Keratinocyte (primary cell): ENCODE data around the gene RIOK1.

ENCODE experiments used
- EZH2 ChIP-seq: IDR thresholded peaks from one replicate; pipeline ENCODE4 v1.6.1; 2012; ENCODE audit warnings: inconsistent platforms, mild to moderate bottlenecking, low read length, moderate library complexity
- TF ChIP-seq, protein P1 (sequence below), 3 experiments: IDR thresholded peaks in 1 of 3; conservative IDR thresholded peaks in 1 of 3; optimal IDR thresholded peaks in 1 of 3; 2 replicates in 2 of 3; 3 replicates in 1 of 3; pipeline versions ENCODE3 to v1.5.1; 2011; ENCODE audit warnings: low read length in 3 of 3, mild to moderate bottlenecking in 3 of 3, moderate library complexity in 2 of 3, control low read depth in 1 of 3, inconsistent platforms in 1 of 3; ENCODE audit not compliant: insufficient read depth in 2 of 3; ENCODE audit errors: extremely low read depth in 1 of 3

DNA sequence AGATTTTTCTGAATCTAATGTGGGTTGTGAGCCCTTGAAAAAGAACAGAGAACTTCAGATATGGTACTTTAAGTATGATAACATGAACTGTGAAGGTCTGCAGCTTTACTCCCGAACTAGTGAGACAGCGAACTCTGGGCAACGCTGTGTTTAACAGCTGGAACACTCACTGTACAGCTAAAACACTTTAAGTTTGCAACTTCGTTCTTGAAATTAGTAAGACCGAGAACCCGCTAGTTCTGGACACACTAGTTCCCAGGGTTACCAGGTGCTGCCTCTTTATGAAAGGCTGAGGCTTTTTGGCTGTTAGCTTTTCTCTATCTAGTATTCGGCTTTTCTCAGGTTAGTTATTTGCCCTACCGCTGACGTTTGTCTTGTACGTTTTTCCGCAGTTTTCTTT lies 52.9 kb downstream of the RIOK1 start:
- TF ChIP-seq EZH2, result no peak
- TF ChIP-seq, protein P1, sequence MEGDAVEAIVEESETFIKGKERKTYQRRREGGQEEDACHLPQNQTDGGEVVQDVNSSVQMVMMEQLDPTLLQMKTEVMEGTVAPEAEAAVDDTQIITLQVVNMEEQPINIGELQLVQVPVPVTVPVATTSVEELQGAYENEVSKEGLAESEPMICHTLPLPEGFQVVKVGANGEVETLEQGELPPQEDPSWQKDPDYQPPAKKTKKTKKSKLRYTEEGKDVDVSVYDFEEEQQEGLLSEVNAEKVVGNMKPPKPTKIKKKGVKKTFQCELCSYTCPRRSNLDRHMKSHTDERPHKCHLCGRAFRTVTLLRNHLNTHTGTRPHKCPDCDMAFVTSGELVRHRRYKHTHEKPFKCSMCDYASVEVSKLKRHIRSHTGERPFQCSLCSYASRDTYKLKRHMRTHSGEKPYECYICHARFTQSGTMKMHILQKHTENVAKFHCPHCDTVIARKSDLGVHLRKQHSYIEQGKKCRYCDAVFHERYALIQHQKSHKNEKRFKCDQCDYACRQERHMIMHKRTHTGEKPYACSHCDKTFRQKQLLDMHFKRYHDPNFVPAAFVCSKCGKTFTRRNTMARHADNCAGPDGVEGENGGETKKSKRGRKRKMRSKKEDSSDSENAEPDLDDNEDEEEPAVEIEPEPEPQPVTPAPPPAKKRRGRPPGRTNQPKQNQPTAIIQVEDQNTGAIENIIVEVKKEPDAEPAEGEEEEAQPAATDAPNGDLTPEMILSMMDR (optimal IDR thresholded peaks at IDR 0.05 in 1 of 3, IDR thresholded peaks at IDR 0.05 in 1 of 3, conservative IDR thresholded peaks at IDR 0.05 in 1 of 3; ENCODE audit: extremely low read depth in 1 of 3, insufficient read depth in 2 of 3, low read length in 3 of 3), result no peak
